ENCODE measurements around the gene SH2D6. TPM values are rescaled to one million over a fixed set of nuclear protein-coding genes. Genes with fewer than 3 reads are reported as not detected.

Gene SH2D6
- total RNA-seq, 1 experiment from 2014 or later = 0.37 TPM

DNA sequence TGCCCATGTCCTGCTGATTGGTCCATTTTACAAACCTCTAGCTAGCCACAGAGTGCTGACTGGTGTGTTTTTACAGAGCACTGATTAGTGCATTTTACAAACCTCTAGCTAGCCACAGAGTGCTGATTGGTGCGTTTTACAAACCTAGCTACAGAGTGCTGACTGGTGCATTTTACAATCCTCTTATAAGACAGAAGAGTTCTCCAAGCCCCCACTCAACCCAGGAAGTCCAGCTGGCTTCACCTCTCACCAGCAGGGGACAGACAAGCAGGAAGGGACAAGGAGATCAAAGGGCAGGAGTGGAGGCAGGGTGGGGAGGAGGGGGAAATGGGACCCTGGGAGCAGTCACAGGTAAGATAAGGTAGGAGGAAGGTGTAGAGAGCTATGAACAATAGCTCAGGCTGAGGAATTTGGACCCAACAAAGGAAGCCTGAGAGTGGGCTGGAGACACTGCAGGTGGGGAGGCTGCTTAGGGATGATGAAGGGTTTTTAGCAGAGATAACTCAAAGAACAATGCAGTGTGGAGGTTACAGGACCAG is 37.1 kb downstream of the SH2D6 start:
- H3K9ac ChIP-seq (ENCODE audit: low read length) = no peak overlapping the region
- H3K79me2 ChIP-seq (ENCODE audit: low read length) = no peaks in the 10 kb centered on the region
- H3K27ac ChIP-seq (ENCODE audit: low read length) = no peak overlapping the region
- no peak overlapping the region for H2AFZ ChIP-seq (ENCODE audit: low read length)
- no peak overlapping the region for H3K4me3 ChIP-seq (ENCODE audit: low read length)
- H3K9me3 ChIP-seq (ENCODE audit: low read length) = no peaks in the 10 kb centered on the region
- H3K4me1 ChIP-seq (ENCODE audit: low read length) = no peaks in the 10 kb centered on the region
- H3K27me3 ChIP-seq (ENCODE audit: low read length) = no peaks in the 10 kb centered on the region
- H3K36me3 ChIP-seq (ENCODE audit: insufficient read depth, low read length) = no peaks in the 10 kb centered on the region
- DNase-seq = no peak
- H3K4me2 ChIP-seq (ENCODE audit: low read depth, low read length, poor library complexity, severe bottlenecking) = no peak overlapping the region
- H4K20me1 ChIP-seq (ENCODE audit: insufficient read depth, low read depth, low read length) = no peaks in the 10 kb centered on the region
- no peaks in the 10 kb centered on the region for H3K9me2 ChIP-seq (replicated peaks; ENCODE audit: insufficient read depth, low read length)

DNA sequence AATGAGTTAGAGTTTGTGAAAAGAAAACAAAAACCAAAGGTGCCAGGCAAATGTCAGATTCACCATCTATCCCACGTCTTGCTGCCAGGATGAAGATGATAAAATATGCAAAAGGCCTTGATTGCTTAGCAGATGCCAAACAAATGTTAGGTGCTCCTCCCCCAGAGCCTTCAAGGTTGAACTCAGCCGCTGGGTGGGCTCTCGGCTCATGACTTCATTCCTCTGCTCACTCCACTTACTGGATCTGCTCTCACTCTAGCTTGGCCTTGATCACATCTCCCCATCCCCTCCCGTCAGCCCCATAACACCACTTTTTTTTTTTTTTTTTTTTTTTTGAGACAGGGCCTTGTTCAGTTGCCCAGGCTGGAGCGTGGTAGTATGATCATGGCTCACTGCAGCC is 38.5 kb downstream of the SH2D6 start:
- no peaks in the 10 kb centered on the region for H4K20me1 ChIP-seq (ENCODE audit: insufficient read depth, low read depth, low read length)
- no peak overlapping the region for H2AFZ ChIP-seq (ENCODE audit: low read length)
- H3K9me2 ChIP-seq (replicated peaks; ENCODE audit: insufficient read depth, low read length) = no peaks in the 10 kb centered on the region
- H3K4me2 ChIP-seq (ENCODE audit: low read depth, low read length, poor library complexity, severe bottlenecking) = no peak overlapping the region
- DNase-seq = no peak
- H3K36me3 ChIP-seq (ENCODE audit: insufficient read depth, low read length) = no peaks in the 10 kb centered on the region
- no peak overlapping the region for H3K4me3 ChIP-seq (ENCODE audit: low read length)
- no peak overlapping the region for H3K9ac ChIP-seq (ENCODE audit: low read length)
- H3K27ac ChIP-seq (ENCODE audit: low read length) = no peak overlapping the region
- no peaks in the 10 kb centered on the region for H3K4me1 ChIP-seq (ENCODE audit: low read length)
- no peaks in the 10 kb centered on the region for H3K9me3 ChIP-seq (ENCODE audit: low read length)
- H3K79me2 ChIP-seq (ENCODE audit: low read length) = no peaks in the 10 kb centered on the region
- no peaks in the 10 kb centered on the region for H3K27me3 ChIP-seq (ENCODE audit: low read length)

DNA sequence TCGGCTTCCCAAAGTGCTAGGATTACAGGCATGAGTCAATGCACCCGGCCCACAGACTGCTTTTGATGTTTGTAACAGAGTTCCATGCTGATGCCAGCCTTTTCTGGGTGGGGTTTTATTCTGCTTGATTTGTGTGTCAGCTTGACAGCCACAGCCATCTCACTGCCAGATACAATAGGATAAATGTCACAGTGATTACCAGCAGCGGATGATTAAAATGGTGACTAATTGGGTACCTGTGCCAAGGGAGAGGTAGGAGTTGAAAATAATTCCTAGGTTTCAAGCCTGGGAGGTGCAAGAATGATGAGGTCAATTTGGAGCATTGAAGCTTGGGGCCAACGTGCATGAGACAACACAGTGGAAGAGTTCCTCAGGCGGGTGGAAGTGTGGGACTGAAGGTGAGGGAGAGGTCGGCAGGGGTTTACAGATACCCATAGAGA is 39.4 kb downstream of the SH2D6 start:
- Histone ChIP-seq H3K9ac (ENCODE audit: low read length) (no peak overlapping the region), H3K4me1 (ENCODE audit: low read length) (no peaks in the 10 kb centered on the region), H3K36me3 (ENCODE audit: insufficient read depth, low read length) (no peaks in the 10 kb centered on the region), H4K20me1 (ENCODE audit: insufficient read depth, low read depth, low read length) (no peaks in the 10 kb centered on the region), H2AFZ (ENCODE audit: low read length) (no peak overlapping the region), H3K27me3 (ENCODE audit: low read length) (no peaks in the 10 kb centered on the region), H3K79me2 (ENCODE audit: low read length) (no peaks in the 10 kb centered on the region), H3K4me2 (ENCODE audit: low read depth, low read length, poor library complexity, severe bottlenecking) (no peak overlapping the region), H3K9me2 (replicated peaks; ENCODE audit: insufficient read depth, low read length) (no peaks in the 10 kb centered on the region), H3K4me3 (ENCODE audit: low read length) (no peak overlapping the region), H3K27ac (ENCODE audit: low read length) (no peak overlapping the region), H3K9me3 (ENCODE audit: low read length) (no peaks in the 10 kb centered on the region)
- no peak for DNase-seq

DNA sequence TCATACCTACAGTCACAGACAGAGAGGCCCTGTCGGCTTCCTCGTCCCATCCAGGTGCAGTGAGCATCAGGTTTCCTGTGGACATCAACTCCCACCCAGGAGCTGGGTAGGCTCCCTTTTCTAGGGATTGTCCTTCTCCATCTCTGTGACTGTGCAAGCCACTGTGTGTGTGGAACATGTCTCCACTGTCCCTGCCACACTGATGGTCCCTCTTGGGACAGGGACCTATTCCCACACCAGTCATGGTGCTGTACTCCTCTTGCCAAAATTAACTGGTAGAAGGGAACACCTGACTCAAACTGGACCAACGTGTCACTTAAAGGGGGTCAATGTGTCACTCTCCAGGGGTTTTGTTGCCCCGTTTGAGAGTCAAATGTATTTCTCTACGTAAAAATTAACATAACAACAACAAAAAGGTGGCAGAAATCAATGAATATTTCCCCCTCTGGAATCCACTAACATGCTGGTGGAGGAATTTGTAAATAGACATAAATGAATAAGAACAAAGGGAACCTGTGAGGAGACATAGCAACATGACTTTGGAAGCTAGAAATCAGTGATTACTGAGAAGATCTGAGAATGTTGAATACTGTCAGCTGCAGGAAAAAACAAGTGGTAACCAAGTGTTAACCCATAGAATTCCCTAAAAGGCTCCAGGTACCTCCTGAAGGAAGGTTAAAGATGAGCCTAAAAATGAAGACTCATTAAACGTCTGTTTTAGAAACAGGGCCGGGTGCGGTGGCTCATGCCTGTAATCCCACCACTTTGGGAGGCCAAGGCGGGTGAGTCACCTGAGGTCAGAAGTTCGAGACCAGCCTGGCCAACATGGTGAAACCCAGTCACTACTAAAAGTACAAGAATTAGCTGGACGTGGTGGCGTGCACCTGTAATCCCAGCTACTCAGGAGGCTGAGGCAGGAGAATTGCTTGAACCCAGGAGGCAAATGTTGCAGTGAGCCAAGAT is 40.4 kb downstream of the SH2D6 start:
- Histone ChIP-seq H3K4me2 (ENCODE audit: low read depth, low read length, poor library complexity, severe bottlenecking) (no peak overlapping the region), H3K27ac (ENCODE audit: low read length) (no peak overlapping the region), H3K27me3 (ENCODE audit: low read length) (no peaks in the 10 kb centered on the region), H3K9ac (ENCODE audit: low read length) (no peak overlapping the region), H3K9me3 (ENCODE audit: low read length) (no peaks in the 10 kb centered on the region), H3K4me3 (ENCODE audit: low read length) (no peak overlapping the region), H3K36me3 (ENCODE audit: insufficient read depth, low read length) (no peaks in the 10 kb centered on the region), H3K79me2 (ENCODE audit: low read length) (no peaks in the 10 kb centered on the region), H2AFZ (ENCODE audit: low read length) (no peak overlapping the region), H3K9me2 (replicated peaks; ENCODE audit: insufficient read depth, low read length) (no peaks in the 10 kb centered on the region), H3K4me1 (ENCODE audit: low read length) (no peaks in the 10 kb centered on the region), H4K20me1 (ENCODE audit: insufficient read depth, low read depth, low read length) (no peaks in the 10 kb centered on the region)
- no peak for DNase-seq

DNA sequence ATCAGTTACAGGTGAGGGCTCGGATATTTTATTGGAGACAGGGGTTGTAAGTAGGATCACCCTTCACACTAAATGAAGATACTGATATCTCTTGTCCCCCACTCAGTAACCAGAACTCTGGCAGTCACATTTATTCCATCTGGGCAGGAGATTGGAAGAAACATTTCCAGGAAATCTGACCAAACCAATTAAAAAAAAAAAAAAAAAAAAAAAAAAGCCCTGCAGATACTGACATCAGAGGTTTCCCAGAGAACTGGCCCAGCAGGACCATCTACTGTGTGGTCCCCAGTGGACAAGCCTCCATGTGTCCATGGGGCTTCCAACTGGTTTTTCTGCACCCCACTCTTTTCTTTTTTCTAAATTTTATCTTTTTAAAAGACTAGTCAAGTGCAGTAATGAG is 41.3 kb downstream of the SH2D6 start:
- H3K4me1 ChIP-seq (ENCODE audit: low read length) = no peaks in the 10 kb centered on the region
- no peaks in the 10 kb centered on the region for H4K20me1 ChIP-seq (ENCODE audit: insufficient read depth, low read depth, low read length)
- no peak for DNase-seq
- H3K4me3 ChIP-seq (ENCODE audit: low read length) = no peak overlapping the region
- H3K9me3 ChIP-seq (ENCODE audit: low read length) = no peaks in the 10 kb centered on the region
- H3K27ac ChIP-seq (ENCODE audit: low read length) = no peak overlapping the region
- no peaks in the 10 kb centered on the region for H3K36me3 ChIP-seq (ENCODE audit: insufficient read depth, low read length)
- H3K9ac ChIP-seq (ENCODE audit: low read length) = no peak overlapping the region
- H2AFZ ChIP-seq (ENCODE audit: low read length) = no peak overlapping the region
- H3K79me2 ChIP-seq (ENCODE audit: low read length) = no peaks in the 10 kb centered on the region
- H3K27me3 ChIP-seq (ENCODE audit: low read length) = no peaks in the 10 kb centered on the region
- no peak overlapping the region for H3K4me2 ChIP-seq (ENCODE audit: low read depth, low read length, poor library complexity, severe bottlenecking)
- no peaks in the 10 kb centered on the region for H3K9me2 ChIP-seq (replicated peaks; ENCODE audit: insufficient read depth, low read length)

DNA sequence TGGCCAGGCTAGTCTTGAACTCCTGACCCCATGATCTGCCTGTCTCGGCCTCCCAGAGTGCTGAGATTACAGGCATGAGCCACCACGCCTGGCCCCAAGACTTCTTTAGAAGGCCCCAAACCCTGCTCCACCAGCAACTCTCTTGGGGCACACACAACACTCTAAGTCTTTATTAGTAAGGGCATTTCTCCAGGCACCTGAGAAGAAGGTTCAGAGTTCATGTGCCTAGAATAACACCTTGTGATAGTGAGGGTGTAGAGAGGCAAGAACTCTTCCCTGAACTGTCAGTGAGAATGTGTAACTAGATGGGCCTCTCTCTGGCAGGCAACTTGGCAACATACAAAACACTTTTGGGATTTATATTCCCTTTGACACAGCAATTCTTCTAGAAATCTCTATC is 43.8 kb downstream of the SH2D6 start:
- Histone ChIP-seq H3K36me3 (ENCODE audit: insufficient read depth, low read length) (no peaks in the 10 kb centered on the region), H3K9me3 (ENCODE audit: low read length) (no peaks in the 10 kb centered on the region), H3K9ac (ENCODE audit: low read length) (no peak overlapping the region), H3K4me3 (ENCODE audit: low read length) (no peak overlapping the region), H4K20me1 (ENCODE audit: insufficient read depth, low read depth, low read length) (no peaks in the 10 kb centered on the region), H3K9me2 (replicated peaks; ENCODE audit: insufficient read depth, low read length) (no peaks in the 10 kb centered on the region), H2AFZ (ENCODE audit: low read length) (no peak overlapping the region), H3K27ac (ENCODE audit: low read length) (no peak overlapping the region), H3K4me1 (ENCODE audit: low read length) (no peaks in the 10 kb centered on the region), H3K79me2 (ENCODE audit: low read length) (no peaks in the 10 kb centered on the region), H3K27me3 (ENCODE audit: low read length) (no peaks in the 10 kb centered on the region), H3K4me2 (ENCODE audit: low read depth, low read length, poor library complexity, severe bottlenecking) (no peak overlapping the region)
- DNase-seq = no peak

DNA sequence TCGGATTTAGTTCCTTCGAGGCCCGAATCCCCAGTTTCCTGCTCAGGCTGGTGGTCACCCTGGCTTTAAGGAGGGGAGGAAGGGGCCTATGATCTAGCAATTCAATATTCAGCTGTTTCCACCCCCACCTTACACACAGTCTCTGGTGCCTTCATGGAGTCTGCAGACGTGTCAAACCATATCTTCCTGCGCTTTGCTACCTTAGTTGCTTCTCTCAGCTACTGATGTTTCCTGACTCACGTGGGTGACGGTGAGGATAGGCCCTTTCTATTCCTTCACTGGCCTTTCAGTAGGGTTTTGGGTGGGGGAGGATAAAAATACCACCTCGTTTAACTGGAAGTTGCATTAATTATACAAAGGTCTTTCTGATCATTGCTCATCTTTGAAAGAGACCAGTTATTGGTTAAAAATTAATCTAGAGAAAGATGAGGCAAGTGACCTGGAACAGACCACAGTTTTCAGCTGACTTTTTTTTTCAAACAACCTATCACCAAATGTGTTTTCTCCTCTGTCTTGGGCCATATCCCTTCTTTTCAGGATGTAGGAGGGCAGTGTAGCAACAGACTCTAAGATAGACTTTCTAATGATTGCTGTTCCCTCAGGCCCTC is 49.7 kb downstream of the SH2D6 start:
- no peak overlapping the region for H2AFZ ChIP-seq (ENCODE audit: low read length)
- H3K4me1 ChIP-seq (ENCODE audit: low read length) = no peaks in the 10 kb centered on the region
- H3K9me2 ChIP-seq (replicated peaks; ENCODE audit: insufficient read depth, low read length) = no peaks in the 10 kb centered on the region
- H3K9ac ChIP-seq (ENCODE audit: low read length) = no peak overlapping the region
- DNase-seq = no peak
- no peak overlapping the region for H3K4me3 ChIP-seq (ENCODE audit: low read length)
- H4K20me1 ChIP-seq (ENCODE audit: insufficient read depth, low read depth, low read length) = no peaks in the 10 kb centered on the region
- H3K9me3 ChIP-seq (ENCODE audit: low read length) = no peaks in the 10 kb centered on the region
- no peaks in the 10 kb centered on the region for H3K79me2 ChIP-seq (ENCODE audit: low read length)
- no peak overlapping the region for H3K4me2 ChIP-seq (ENCODE audit: low read depth, low read length, poor library complexity, severe bottlenecking)
- no peak overlapping the region for H3K27ac ChIP-seq (ENCODE audit: low read length)
- H3K36me3 ChIP-seq (ENCODE audit: insufficient read depth, low read length) = no peaks in the 10 kb centered on the region
- no peaks in the 10 kb centered on the region for H3K27me3 ChIP-seq (ENCODE audit: low read length)

DNA sequence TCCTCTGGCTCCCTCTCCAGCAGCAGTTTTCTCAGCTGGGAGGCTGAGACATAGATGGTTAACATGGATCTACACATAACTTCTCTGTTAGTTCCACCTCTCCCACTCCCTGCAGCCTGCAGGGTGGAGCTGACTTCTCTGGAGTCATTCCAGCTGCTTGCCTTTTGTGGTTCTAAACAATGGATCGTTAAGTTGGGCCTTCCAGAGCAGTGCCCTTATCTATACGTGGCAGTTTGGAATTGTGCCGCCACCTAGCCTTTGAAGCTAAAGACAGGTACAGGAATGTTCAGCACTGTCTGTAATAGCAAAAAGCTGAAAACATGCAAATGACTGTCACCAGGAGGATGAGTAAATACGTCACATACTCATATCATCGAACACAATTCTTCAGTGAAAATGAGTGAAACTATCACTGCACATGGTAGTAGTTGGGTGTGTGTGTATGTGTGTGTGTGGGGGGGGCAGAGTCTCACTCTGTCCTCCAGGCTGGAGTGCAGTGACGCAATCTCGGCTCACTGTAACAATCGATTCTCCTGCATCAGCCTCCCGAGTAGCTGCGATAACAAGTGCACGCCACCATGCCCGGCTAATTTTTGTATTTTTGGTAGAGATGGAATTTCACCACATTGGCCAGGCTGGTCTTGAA is 50.3 kb downstream of the SH2D6 start:
- no peaks in the 10 kb centered on the region for H4K20me1 ChIP-seq (ENCODE audit: insufficient read depth, low read depth, low read length)
- no peaks in the 10 kb centered on the region for H3K9me2 ChIP-seq (replicated peaks; ENCODE audit: insufficient read depth, low read length)
- H3K9me3 ChIP-seq (ENCODE audit: low read length) = no peaks in the 10 kb centered on the region
- H3K27me3 ChIP-seq (ENCODE audit: low read length) = 0 out of 2 replicates have a peak, but pooled peaks cover 3% of the 10 kb centered on the region
- no peaks in the 10 kb centered on the region for H3K36me3 ChIP-seq (ENCODE audit: insufficient read depth, low read length)
- H3K27ac ChIP-seq (ENCODE audit: low read length) = no peak overlapping the region
- H3K4me2 ChIP-seq (ENCODE audit: low read depth, low read length, poor library complexity, severe bottlenecking) = no peak overlapping the region
- DNase-seq = no peak
- H3K4me3 ChIP-seq (ENCODE audit: low read length) = no peak overlapping the region
- no peaks in the 10 kb centered on the region for H3K79me2 ChIP-seq (ENCODE audit: low read length)
- no peak overlapping the region for H2AFZ ChIP-seq (ENCODE audit: low read length)
- H3K9ac ChIP-seq (ENCODE audit: low read length) = no peak overlapping the region
- H3K4me1 ChIP-seq (ENCODE audit: low read length) = no peaks in the 10 kb centered on the region
